Endodermal cell (in vitro differentiated cells): ENCODE data around the gene SLC26A2. TPM values are rescaled to one million over a fixed set of nuclear protein-coding genes. Genes with fewer than 3 reads are reported as not detected.

ENCODE experiments used
- DNase-seq: peaks from one replicate; pipeline ENCODE4 v3.0.0-alpha.2; 2017
- H3K27ac ChIP-seq: 2 replicates; pipeline ENCODE4 v1.5.1; 2013; ENCODE audit warnings: mild to moderate bottlenecking, low read depth, low read length, moderate library complexity
- H3K27me3 ChIP-seq: 2 replicates; pipeline ENCODE4 v1.6.1; 2013; ENCODE audit warnings: mild to moderate bottlenecking, low read length, moderate library complexity; ENCODE audit not compliant: insufficient read depth, control insufficient read depth, poor library complexity, severe bottlenecking
- H3K36me3 ChIP-seq: 2 replicates; pipeline ENCODE4 v1.7.0; 2013; ENCODE audit warnings: mild to moderate bottlenecking, low read length, moderate library complexity; ENCODE audit not compliant: control insufficient read depth, insufficient read depth
- H3K4me1 ChIP-seq: one replicate; pipeline ENCODE4 v1.7.0; 2013; ENCODE audit warnings: low read length; ENCODE audit not compliant: control insufficient read depth, insufficient read depth
- H3K4me3 ChIP-seq: 2 replicates; pipeline ENCODE4 v1.5.1; 2013; ENCODE audit warnings: mild to moderate bottlenecking, low read length, moderate library complexity
- H3K9ac ChIP-seq: 2 replicates; pipeline ENCODE4 v1.6.1; 2013; ENCODE audit warnings: mild to moderate bottlenecking, low read length, moderate library complexity; ENCODE audit not compliant: poor library complexity, severe bottlenecking; ENCODE audit errors: extremely low read depth
- H3K9me3 ChIP-seq: 2 replicates; pipeline ENCODE4 v1.6.1; 2013; ENCODE audit warnings: mild to moderate bottlenecking, low read length, moderate library complexity; ENCODE audit not compliant: control insufficient read depth
- H3K27ac Mint-ChIP-seq: 2 replicates; pipeline ENCODE4 v1.8.0; 2020; ENCODE audit warnings: mixed read lengths
- H3K27me3 Mint-ChIP-seq: 2 replicates; pipeline ENCODE4 v1.8.0; 2021; ENCODE audit warnings: mild to moderate bottlenecking, mixed read lengths; ENCODE audit not compliant: insufficient read depth
- H3K36me3 Mint-ChIP-seq: 2 replicates; pipeline ENCODE4 v1.8.0; 2020; ENCODE audit warnings: low read depth, mixed read lengths
- H3K4me1 Mint-ChIP-seq: 2 replicates; pipeline ENCODE4 v1.8.0; 2020; ENCODE audit warnings: mixed read lengths
- H3K4me3 Mint-ChIP-seq: 2 replicates; pipeline ENCODE4 v1.8.0; 2020; ENCODE audit warnings: mild to moderate bottlenecking, moderate library complexity, mixed read lengths
- H3K9me3 Mint-ChIP-seq: 2 replicates; pipeline ENCODE4 v1.8.0; 2020; ENCODE audit warnings: mild to moderate bottlenecking, mixed read lengths
- CTCF ChIP-seq: fragments of 200-600 bp; sonication (generic); conservative IDR thresholded peaks from 2 replicates; pipeline ENCODE4 v1.5.0; 2021; ENCODE audit warnings: antibody characterized with exemption, mild to moderate bottlenecking
- WGBS, 2 experiments: methylation state at CpG; one replicate each; pipeline versions ENCODE4 v1.1.5 to v1.1.7; 2013; ENCODE audit warnings: missing lambda C conversion rate in 2 of 2, mixed read lengths in 1 of 2; ENCODE audit not compliant: insufficient coverage in 1 of 2, insufficient read length in 1 of 2; 5-methylcytosine and 5-hydroxymethylcytosine counted together
- total RNA-seq, 2 donors: library from RNA; stranded (reverse); fragmentation: NEBNext Ultra II Directional in 1 of 2; extraction: Animal tissue kit (Norgen Biotek cat#: 25700) in 1 of 2; gene quantifications; 2 replicates in 1 of 2; 3 replicates in 1 of 2; pipeline ENCODE4 v1.2.1, GENCODE V29; 2021

Gene SLC26A2
- total RNA-seq, 2 donors from 2014 or later = 22.3 to 23.9 TPM

DNA sequence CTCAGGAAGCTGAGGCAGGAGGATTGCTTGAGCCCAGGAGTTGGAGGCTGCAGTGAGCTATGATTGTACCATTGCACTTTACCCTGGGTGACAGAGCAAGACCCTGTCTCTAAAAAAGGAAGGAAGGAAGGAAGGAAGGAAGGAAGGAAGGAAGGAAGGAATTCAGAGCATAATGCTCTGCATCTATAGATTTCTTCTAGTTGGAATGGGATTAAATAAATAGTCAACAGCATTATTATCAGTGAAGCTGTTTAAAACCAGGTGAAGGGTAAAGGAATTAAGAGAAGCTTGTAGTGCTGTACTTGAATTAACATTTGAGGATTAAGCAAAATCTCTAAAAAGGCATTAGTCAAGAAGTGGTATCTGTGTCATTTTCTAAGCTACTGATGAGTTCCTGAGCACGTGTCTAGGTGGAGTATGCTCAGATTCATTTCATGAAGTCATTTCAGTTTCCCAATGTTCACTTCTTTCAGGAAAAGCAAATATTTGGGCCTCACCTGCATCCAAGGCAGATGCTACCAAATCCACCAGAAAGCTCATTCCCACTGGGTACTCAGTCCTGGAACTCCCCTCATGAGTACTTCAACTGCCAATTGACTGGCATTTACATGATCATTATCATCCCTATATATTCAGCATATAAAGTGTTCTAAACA lies 24.4 kb upstream of the SLC26A2 start:
- TF ChIP-seq CTCF = no peak
- no peaks in the 10 kb centered on the region for H3K36me3 Mint-ChIP-seq
- 87 to 93% methylated on average over 1 of the region's 1 CpG for WGBS, 2 experiments
- H3K27ac Mint-ChIP-seq = no peak overlapping the region
- peaks cover 6% of the 10 kb centered on the region for H3K27me3 Mint-ChIP-seq
- Histone ChIP-seq H3K9me3 (no peaks in the 10 kb centered on the region), H3K27me3 (no peaks in the 10 kb centered on the region), H3K4me3 (no peak overlapping the region), H3K27ac (no peak overlapping the region), H3K9ac (no peak overlapping the region), H3K4me1 (peaks cover 12% of the 10 kb centered on the region), H3K36me3 (no peaks in the 10 kb centered on the region)
- no peak overlapping the region for H3K4me3 Mint-ChIP-seq
- H3K9me3 Mint-ChIP-seq = no peaks in the 10 kb centered on the region
- peaks cover 23% of the 10 kb centered on the region for H3K4me1 Mint-ChIP-seq
- DNase-seq = no peak

DNA sequence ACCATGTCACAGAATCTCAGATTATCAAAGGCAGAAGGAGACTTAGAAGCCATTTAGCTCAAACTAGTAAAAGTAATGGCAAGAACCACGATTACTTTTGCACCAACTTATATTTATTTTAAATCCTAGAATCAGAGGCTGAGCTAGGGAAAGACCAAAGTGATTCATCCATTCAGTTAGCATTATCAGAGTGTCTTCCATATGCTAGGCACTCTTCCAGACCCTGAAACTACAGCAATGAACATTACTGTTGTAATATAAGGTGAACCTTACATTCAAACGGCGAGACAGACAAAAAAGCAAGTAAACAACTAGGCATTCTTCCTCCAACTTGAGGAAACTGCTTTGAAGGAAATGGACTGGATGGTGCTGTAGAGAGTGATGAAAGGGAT lies 23.9 kb upstream of the SLC26A2 start:
- H3K9me3 Mint-ChIP-seq = no peaks in the 10 kb centered on the region
- no peaks in the 10 kb centered on the region for H3K36me3 Mint-ChIP-seq
- no peak overlapping the region for H3K27ac Mint-ChIP-seq
- peaks cover 27% of the 10 kb centered on the region for H3K4me1 Mint-ChIP-seq
- Histone ChIP-seq H3K9ac (no peak overlapping the region), H3K36me3 (no peaks in the 10 kb centered on the region), H3K9me3 (no peaks in the 10 kb centered on the region), H3K4me3 (no peak overlapping the region), H3K27me3 (no peaks in the 10 kb centered on the region), H3K27ac (no peak overlapping the region), H3K4me1 (peaks cover 14% of the 10 kb centered on the region)
- no peak overlapping the region for H3K4me3 Mint-ChIP-seq
- WGBS, 2 experiments = 99 to 100% methylated on average over 2 to 3 of the region's 3 CpGs
- peaks cover 4% of the 10 kb centered on the region for H3K27me3 Mint-ChIP-seq
- no peak for TF ChIP-seq CTCF
- no peak for DNase-seq

DNA sequence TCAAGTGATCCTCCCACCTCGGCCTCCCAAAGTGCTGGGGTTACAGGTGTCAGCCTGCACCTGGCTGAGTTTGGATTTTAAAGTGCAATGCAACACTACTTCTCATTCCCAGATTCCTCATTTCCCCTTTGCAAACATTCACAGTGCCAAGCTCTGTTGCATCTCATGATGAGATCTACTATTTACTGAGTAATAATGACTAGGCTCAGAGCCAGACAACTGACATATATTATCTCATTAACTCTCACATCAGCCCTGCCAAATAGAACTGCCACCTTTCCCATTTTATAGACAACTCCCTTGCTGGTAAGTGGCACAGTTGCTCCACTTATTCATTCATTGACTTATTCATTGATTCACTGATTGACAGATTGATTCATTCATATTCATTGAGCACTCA lies 22.9 kb upstream of the SLC26A2 start:
- no peak for DNase-seq
- H3K27me3 Mint-ChIP-seq = no peaks in the 10 kb centered on the region
- no peak for TF ChIP-seq CTCF
- no peaks in the 10 kb centered on the region for H3K36me3 ChIP-seq
- H3K36me3 Mint-ChIP-seq = no peaks in the 10 kb centered on the region
- peaks cover 34% of the 10 kb centered on the region for H3K4me1 Mint-ChIP-seq
- H3K27me3 ChIP-seq = no peaks in the 10 kb centered on the region
- no peak overlapping the region for H3K4me3 ChIP-seq
- no peaks in the 10 kb centered on the region for H3K9me3 ChIP-seq
- 93 to 100% methylated on average over 1 of the region's 1 CpG for WGBS, 2 experiments
- H3K9me3 Mint-ChIP-seq = no peaks in the 10 kb centered on the region
- no peak overlapping the region for H3K27ac ChIP-seq
- no peak overlapping the region for H3K27ac Mint-ChIP-seq
- H3K4me1 ChIP-seq = peaks cover 14% of the 10 kb centered on the region
- H3K4me3 Mint-ChIP-seq = no peak overlapping the region
- H3K9ac ChIP-seq = no peak overlapping the region
